Brain pericyte (primary cell): Measurements from ENCODE around the gene CPNE5.
A peak's percentile ranks its signal among the peaks of the same experiment; 100 is the strongest.

Experiments
- DNase-seq: peaks from one replicate; pipeline ENCODE4 v3.0.0-alpha.2; 2012; ENCODE audit warnings: low read depth, low spot score

CPNE5 gene

GRCh38 chr6:36838896-36839748 lies at the start of gene CPNE5:
Gene CPNE5 (minus strand): TSS chr6:36839444. CDS start chr6:36839377, 67 bp downstream.
- no peak for DNase-seq

GRCh38 chr6:36888115-36888643 lies 48.9 kb upstream of the CPNE5 start:
- DNase-seq: no peak

- no peak for DNase-seq
These were observed 47.8 kb upstream of the CPNE5 start for GRCh38 chr6:36886950-36887618.

- peak; percentile 90 for DNase-seq
These were observed 46.5 kb upstream of the CPNE5 start, which contains the start of gene C6orf89 for GRCh38 chr6:36885461-36886401. Gene C6orf89 (plus strand): TSS chr6:36885952. CDS start chr6:36899445, 13,493 bp downstream.

- no peak for DNase-seq
These were observed 45.4 kb upstream of the CPNE5 start for GRCh38 chr6:36884610-36885009.

GRCh38 chr6:36875250-36875633 lies 36.0 kb upstream of the CPNE5 start:
- no peak for DNase-seq

- peak; percentile 80 for DNase-seq
These were observed 35.4 kb upstream of the CPNE5 start, which contains the start of gene PPIL1 for GRCh38 chr6:36874443-36875249. Gene PPIL1 (minus strand): TSS chr6:36874803. CDS start chr6:36874772, 31 bp downstream.

- DNase-seq: no peak
These were observed 34.6 kb upstream of the CPNE5 start for GRCh38 chr6:36873612-36874442.

- no peak for DNase-seq
These were observed 33.9 kb upstream of the CPNE5 start for GRCh38 chr6:36873115-36873514.

- no peak for DNase-seq
These were observed 32.4 kb upstream of the CPNE5 start for GRCh38 chr6:36871686-36872085.

- DNase-seq: no peak
These were observed 28.4 kb upstream of the CPNE5 start for GRCh38 chr6:36867471-36868224.

GRCh38 chr6:36865835-36866234 lies 26.6 kb upstream of the CPNE5 start:
- DNase-seq: no peak

- DNase-seq: no peak
These were observed 24.7 kb upstream of the CPNE5 start for GRCh38 chr6:36863670-36864540.

- no peak for DNase-seq
These were observed 23.7 kb upstream of the CPNE5 start for GRCh38 chr6:36862848-36863382.

- no peak for DNase-seq
These were observed 23.1 kb upstream of the CPNE5 start for GRCh38 chr6:36862164-36862847.

- no peak for DNase-seq
These were observed 20.9 kb upstream of the CPNE5 start for GRCh38 chr6:36860126-36860525.

- no peak for DNase-seq
These were observed 19.2 kb upstream of the CPNE5 start for GRCh38 chr6:36858407-36858981.
